Muscle layer of duodenum (tissue), 2 donors: ENCODE measurements around the gene HOXC5.

ENCODE experiments used
- H3K27ac ChIP-seq: one replicate; pipeline ENCODE4 v1.7.0; 2013; ENCODE audit warnings: mild to moderate bottlenecking, low read length
- H3K27me3 ChIP-seq: one replicate; pipeline ENCODE4 v1.7.0; 2013; ENCODE audit warnings: low read depth, mild to moderate bottlenecking, control low read depth, low read length
- H3K36me3 ChIP-seq, 2 donors: one replicate each; pipeline ENCODE4 v1.7.0; 2013; ENCODE audit warnings: low read length in 2 of 2, control low read depth in 1 of 2, mild to moderate bottlenecking in 1 of 2; ENCODE audit not compliant: insufficient read depth in 2 of 2, control insufficient read depth in 1 of 2
- H3K4me1 ChIP-seq, 2 donors: one replicate each; pipeline ENCODE4 v1.7.0; 2013; ENCODE audit warnings: low read length in 2 of 2, mild to moderate bottlenecking in 2 of 2, control low read depth in 1 of 2, moderate library complexity in 1 of 2; ENCODE audit not compliant: insufficient read depth in 2 of 2, control insufficient read depth in 1 of 2
- H3K4me3 ChIP-seq, 2 donors: one replicate each; pipeline ENCODE4 v1.7.0; 2013; ENCODE audit warnings: low read length in 2 of 2, low read depth in 1 of 2, mild to moderate bottlenecking in 1 of 2
- H3K9me3 ChIP-seq, 2 donors: one replicate each; pipeline ENCODE4 v1.7.0; 2013; ENCODE audit warnings: low read length in 2 of 2, control low read depth in 1 of 2, mild to moderate bottlenecking in 1 of 2; ENCODE audit not compliant: control insufficient read depth in 1 of 2
- donor health status: healthy.

The HOXC5 gene

DNA sequence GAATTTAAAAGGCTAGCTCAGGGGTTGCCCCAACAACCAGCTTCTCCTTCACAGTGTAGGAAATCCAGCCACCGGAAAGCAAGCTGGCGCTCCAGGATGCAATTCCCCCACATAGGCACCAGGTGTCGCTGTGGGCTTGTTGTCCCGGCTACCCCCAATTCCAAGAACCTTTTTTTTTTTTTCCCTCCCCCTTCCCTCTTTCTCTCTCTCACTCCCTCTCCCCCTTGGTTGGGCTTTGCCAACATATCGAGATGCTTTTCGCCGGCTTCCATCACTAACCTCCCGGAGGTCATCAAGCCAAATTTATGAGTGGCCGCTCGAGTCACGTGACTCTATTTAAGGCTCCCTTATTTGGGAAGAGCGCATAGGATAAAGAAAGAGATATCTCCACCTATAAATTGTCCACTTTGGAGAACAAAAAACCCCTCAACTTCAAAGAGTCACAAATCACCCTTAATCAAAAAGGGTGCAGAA lies at the start of gene HOXC5:
Gene HOXC5, plus strand, starts transcription at position 424 of the 474 bp plus-strand sequence. CDS start 73 bp downstream, outside the sequence.
- no peaks in the 10 kb centered on the region for H3K9me3 ChIP-seq
- peaks cover 3 to 8% of the 10 kb centered on the region in 2 donors for H3K4me1 ChIP-seq
- H3K36me3 ChIP-seq, result no peaks in the 10 kb centered on the region
- H3K27me3 ChIP-seq, result peaks cover 53% of the 10 kb centered on the region
- peak within 1 kb of the TSS; percentile 62 to 70 for H3K4me3 ChIP-seq
- H3K27ac ChIP-seq, result peak within 1 kb of the TSS; percentile 39

DNA sequence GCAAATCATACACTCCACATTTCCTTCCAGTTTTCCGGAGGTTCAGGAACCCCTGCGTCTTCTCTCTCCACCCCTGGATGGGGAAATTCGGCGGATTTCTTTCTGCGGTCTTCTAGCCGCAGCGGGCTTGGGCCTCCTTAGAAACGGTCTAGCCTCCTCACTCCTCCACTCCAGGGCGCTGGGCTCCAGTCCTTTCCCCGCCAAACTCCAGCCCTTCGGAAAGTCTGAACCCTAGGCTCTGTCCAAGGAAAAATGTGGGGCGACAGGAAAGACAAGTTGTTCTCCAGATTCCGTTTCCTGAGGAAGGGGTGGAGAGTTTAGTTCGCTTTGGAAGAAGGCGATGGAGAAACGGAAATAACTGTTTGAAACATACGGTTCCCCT lies 49.3 kb upstream of the HOXC5 start:
- Histone ChIP-seq H3K36me3 (no peaks in the 10 kb centered on the region), H3K4me3 (no peak overlapping the region), H3K27ac (no peak overlapping the region), H3K9me3 (peaks cover 0 to 4% of the 10 kb centered on the region in 2 donors), H3K27me3 (peaks cover 91% of the 10 kb centered on the region), H3K4me1 (peaks cover 0 to 30% of the 10 kb centered on the region in 2 donors)

DNA sequence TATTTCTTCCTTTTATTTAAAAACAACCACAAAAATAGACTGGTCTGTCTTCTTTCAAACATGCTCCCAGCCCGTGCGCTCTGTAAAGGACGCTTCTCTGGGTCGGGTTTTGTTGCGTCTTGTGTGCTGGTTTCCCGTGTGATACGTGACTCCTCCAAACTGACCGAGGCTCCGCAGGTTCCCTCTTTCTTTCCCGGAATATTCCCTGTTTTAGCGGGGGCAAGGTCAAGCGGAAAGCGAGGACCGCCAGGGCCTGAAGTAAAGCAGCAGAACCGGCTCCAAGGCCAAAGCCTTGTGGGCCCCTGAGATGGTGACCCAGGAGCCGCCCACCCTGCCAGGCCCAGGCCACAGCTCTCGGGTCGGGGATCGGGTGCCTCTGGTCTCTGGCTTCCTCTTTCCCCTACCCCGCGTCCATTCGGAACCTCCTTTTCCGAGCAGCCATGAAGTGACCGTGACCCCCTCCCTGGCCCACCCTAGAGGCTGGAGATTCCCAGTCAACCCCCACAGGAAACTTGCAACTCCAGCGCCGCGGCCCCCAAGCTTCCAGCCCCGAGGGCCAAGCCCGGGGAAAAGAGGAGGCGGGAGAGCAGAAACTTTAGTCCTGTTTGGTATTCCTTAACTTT lies 48.8 kb upstream of the HOXC5 start:
- H3K9me3 ChIP-seq, result peaks cover 0 to 4% of the 10 kb centered on the region in 2 donors
- H3K4me1 ChIP-seq, result peaks cover 0 to 30% of the 10 kb centered on the region in 2 donors
- H3K27ac ChIP-seq, result no peak overlapping the region
- H3K36me3 ChIP-seq, result no peaks in the 10 kb centered on the region
- H3K27me3 ChIP-seq, result peaks cover 91% of the 10 kb centered on the region
- H3K4me3 ChIP-seq, result no peak overlapping the region

DNA sequence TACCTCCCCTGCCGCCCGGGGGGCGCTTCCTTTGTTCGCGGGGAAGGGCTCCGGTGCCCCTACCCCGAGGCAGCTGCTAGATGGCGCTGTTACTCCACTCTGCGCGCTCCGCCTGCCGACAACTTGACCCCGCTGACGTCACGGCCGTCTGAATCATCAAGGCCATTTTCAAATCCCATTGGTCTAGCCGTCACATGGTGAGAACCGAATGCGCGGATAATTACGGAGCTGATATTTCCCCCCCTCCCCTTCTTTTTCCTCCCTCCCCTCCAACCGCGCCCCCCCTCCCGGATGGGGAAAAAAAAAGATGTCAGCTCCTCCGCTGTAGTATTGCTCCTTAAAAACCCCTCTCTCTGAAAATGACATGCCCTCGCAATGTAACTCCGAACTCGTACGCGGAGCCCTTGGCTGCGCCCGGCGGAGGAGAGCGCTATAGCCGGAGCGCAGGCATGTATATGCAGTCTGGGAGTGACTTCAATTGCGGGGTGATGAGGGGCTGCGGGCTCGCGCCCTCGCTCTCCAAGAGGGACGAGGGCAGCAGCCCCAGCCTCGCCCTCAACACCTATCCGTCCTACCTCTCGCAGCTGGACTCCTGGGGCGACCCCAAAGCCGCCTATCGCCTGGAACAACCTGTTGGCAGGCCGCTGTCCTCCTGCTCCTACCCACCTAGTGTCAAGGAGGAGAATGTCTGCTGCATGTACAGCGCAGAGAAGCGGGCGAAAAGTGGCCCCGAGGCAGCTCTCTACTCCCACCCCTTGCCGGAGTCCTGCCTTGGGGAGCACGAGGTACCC lies 47.8 kb upstream of the HOXC5 start, which contains the start of gene HOXC10:
Gene HOXC10, plus strand, starts transcription at position 246 of the 791 bp plus-strand sequence. Its CDS starts 114 bp downstream, at position 360.
- H3K27ac ChIP-seq, result no peak within 1 kb of the TSS
- H3K4me1 ChIP-seq, result peaks cover 0 to 30% of the 10 kb centered on the region in 2 donors
- H3K4me3 ChIP-seq, result peak within 1 kb of the TSS; percentile 37 to 47
- peaks cover 0 to 4% of the 10 kb centered on the region in 2 donors for H3K9me3 ChIP-seq
- no peaks in the 10 kb centered on the region for H3K36me3 ChIP-seq
- H3K27me3 ChIP-seq, result peaks cover 91% of the 10 kb centered on the region

DNA sequence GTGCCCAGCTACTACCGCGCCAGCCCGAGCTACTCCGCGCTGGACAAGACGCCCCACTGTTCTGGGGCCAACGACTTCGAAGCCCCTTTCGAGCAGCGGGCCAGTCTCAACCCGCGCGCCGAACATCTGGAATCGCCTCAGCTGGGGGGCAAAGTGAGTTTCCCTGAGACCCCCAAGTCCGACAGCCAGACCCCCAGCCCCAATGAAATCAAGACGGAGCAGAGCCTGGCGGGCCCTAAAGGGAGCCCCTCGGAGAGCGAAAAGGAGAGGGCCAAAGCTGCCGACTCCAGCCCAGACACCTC lies 47.2 kb upstream of the HOXC5 start:
- Histone ChIP-seq H3K27me3 (peaks cover 93% of the 10 kb centered on the region), H3K36me3 (no peaks in the 10 kb centered on the region), H3K27ac (no peak overlapping the region), H3K4me3 (peak overlapping the region in 1 of 2 donors; percentile 47), H3K4me1 (peaks cover 0 to 30% of the 10 kb centered on the region in 2 donors), H3K9me3 (peaks cover 0 to 4% of the 10 kb centered on the region in 2 donors)

DNA sequence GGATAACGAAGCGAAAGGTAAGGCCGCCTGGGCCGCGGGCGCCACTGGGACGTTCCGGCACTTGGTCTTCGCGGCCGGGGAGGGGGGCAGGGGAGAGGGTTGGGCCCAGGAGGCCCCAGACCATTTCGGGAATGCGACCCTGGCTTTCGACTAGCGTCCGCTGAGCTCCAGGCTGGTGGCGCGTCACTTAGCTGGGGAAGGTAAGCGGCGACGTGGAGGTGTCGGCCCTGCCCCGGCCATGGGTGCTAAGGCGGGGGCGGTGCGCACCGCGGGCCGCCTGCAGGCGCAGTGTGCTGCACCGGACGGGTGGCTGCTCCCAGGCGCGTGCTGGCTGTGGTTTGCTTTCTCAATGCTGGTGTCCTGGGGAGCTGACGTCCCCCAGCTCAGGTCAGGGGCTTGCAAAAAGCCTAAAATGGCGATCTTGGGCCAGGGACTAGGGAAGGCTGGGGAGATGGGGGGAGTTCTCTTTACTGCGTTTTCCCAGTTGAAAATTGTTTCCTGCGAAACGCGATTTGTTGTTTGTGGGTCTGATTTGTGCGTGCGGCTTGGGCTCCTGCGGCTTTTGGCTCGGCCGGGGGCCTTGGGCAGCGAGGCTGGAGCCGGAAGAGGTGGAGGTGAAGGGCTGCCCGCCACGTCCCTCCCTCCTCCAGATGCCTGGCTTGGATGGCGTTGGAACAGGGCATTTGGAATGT lies 46.7 kb upstream of the HOXC5 start:
- peak overlapping the region in 1 of 2 donors; percentile 47 for H3K4me3 ChIP-seq
- H3K36me3 ChIP-seq, result no peaks in the 10 kb centered on the region
- H3K27me3 ChIP-seq, result peaks cover 93% of the 10 kb centered on the region
- peaks cover 0 to 30% of the 10 kb centered on the region in 2 donors for H3K4me1 ChIP-seq
- no peak overlapping the region for H3K27ac ChIP-seq
- H3K9me3 ChIP-seq, result peaks cover 0 to 4% of the 10 kb centered on the region in 2 donors

DNA sequence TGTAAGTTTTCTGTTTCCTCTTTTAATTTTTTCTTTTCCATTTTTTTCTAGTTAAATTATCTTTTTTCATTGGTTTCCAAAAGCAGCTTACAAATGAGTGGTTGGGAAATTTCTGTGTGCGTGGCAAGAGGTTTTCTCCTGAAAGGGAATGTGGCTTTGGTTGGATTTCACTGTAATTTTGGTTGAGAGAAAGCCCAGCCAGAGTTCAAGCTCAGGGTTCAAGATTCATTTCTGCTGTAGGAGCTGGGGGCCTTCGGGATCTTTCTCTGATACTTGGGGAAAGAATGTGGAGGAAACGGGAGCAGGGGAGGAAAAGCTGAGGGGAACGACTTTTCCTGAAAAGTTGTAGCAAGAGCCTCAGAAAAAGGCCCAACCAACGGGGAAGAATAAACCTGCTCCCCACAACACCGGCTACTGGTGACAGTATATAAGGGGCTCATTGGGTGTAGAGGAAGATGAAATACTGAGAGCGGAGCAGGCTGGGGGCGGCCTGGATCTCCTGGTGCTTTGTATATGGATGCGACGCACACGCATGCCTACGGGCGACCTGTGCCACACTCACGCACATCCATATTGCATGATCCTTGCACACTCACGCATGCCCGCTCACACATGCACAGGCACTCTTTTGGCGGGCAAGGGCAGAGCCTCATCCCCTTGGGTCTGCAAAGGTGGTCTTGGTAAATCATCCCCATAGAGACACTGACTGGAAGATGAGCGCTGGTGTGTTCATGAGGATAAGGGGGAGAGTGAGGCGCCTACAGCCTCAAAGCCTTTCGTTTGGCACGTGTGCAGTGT lies 46.0 kb upstream of the HOXC5 start:
- H3K4me3 ChIP-seq, result no peak overlapping the region
- peaks cover 0 to 30% of the 10 kb centered on the region in 2 donors for H3K4me1 ChIP-seq
- H3K9me3 ChIP-seq, result peaks cover 0 to 4% of the 10 kb centered on the region in 2 donors
- peaks cover 95% of the 10 kb centered on the region for H3K27me3 ChIP-seq
- H3K27ac ChIP-seq, result no peak overlapping the region
- H3K36me3 ChIP-seq, result no peaks in the 10 kb centered on the region

DNA sequence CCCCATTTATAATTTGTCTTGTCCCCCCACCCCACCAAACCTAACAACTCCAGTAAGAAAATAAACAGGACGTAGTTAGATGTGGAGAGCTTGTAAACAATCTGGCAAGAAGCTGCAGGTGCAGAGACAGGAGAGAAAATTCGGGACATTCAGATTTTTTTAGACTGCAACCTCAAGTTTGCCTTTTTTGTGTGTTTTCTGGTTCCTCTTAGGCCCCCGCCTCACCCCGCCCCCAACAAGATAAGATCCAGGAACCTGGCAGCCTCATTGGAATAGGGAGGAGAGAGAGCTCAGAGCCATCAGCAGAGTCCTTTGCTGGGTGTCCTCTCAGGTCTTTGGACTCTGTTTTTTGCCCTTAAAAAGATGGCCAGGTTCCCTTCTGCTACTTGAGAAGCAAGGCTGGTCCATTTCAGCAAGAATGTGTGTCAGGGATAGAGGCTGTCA lies 45.0 kb upstream of the HOXC5 start:
- H3K27me3 ChIP-seq, result peaks cover 93% of the 10 kb centered on the region
- H3K36me3 ChIP-seq, result no peaks in the 10 kb centered on the region
- H3K9me3 ChIP-seq, result peaks cover 0 to 4% of the 10 kb centered on the region in 2 donors
- peaks cover 0 to 27% of the 10 kb centered on the region in 2 donors for H3K4me1 ChIP-seq
- no peak overlapping the region for H3K4me3 ChIP-seq
- H3K27ac ChIP-seq, result no peak overlapping the region

DNA sequence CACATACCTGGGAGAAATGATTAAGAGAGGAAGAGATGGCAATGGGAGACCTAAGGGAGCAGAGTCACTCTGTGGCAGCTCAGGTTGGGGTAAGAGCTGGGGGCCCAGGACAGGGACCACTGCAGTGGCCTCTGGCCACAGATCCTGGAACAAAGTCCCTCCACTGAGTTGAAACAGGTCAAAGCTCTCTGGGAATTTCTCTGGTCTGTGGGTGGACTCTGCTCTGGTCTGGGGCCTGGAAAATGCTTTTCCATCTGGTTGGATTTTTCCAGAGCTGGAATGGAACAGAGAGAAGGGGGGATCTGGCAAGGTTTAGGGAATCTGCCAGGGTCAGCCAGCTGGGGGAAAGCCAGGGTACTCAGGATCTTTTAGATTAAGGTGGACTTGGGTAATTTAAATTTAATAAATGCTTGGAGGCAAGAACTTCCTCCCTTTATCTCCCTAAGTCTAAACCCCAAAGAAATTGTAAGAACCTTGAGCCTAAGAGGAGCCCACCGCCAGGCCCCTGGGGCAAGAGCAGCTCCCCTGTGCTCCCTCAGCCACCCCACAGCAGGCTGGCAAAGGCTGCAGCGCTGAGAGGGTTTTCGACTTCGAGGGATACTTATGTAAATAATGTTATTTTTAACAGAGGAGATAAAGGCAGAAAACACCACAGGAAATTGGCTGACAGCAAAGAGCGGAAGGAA lies 44.2 kb upstream of the HOXC5 start:
- peaks cover 93% of the 10 kb centered on the region for H3K27me3 ChIP-seq
- H3K9me3 ChIP-seq, result no peaks in the 10 kb centered on the region
- no peak overlapping the region for H3K27ac ChIP-seq
- no peak overlapping the region for H3K4me3 ChIP-seq
- peaks cover 0 to 18% of the 10 kb centered on the region in 2 donors for H3K4me1 ChIP-seq
- no peaks in the 10 kb centered on the region for H3K36me3 ChIP-seq
